Body of pancreas (tissue), 4 donors: Measurements from ENCODE around the gene UBE2V1. TPM values are rescaled to one million over a fixed set of nuclear protein-coding genes. Genes with fewer than 3 reads are reported as not detected.
A peak's percentile ranks its signal among the peaks of the same experiment; 100 is the strongest.

Experiments used
- ATAC-seq: fragments of 150-250 bp; one replicate; pipeline ENCODE4 v1.9.1; 2016
- DNase-seq, 4 donors: peaks; one replicate each; pipeline ENCODE4 v3.0.0-alpha.2; 2019
- H3K27ac ChIP-seq, 4 donors: fragments of 200-600 bp; sonication (generic); 1 replicate in 3 of 4; 2 replicates in 1 of 4; pipeline versions ENCODE4 v1.5.1 to v1.6.1; 2016 to 2019; ENCODE audit warnings: mild to moderate bottlenecking in 1 of 4, mixed read lengths in 1 of 4, moderate library complexity in 1 of 4
- H3K27me3 ChIP-seq, 2 donors: fragments of 200-600 bp; sonication (generic); one replicate each; pipeline ENCODE4 v1.6.0; 2016; ENCODE audit warnings: mild to moderate bottlenecking in 1 of 2
- H3K36me3 ChIP-seq, 2 donors: fragments of 200-600 bp; sonication (generic); replicated peaks in 1 of 2; 2 replicates each; pipeline ENCODE4 v1.5.1; 2016; ENCODE audit warnings: low read depth in 2 of 2; ENCODE audit not compliant: insufficient read depth in 1 of 2
- H3K4me1 ChIP-seq: fragments of 200-600 bp; sonication (generic); one replicate; pipeline ENCODE4 v1.6.0; 2016
- H3K4me3 ChIP-seq, 2 donors: fragments of 200-600 bp; sonication (generic); 1 replicate in 1 of 2; 2 replicates in 1 of 2; pipeline ENCODE4 v1.5.1; 2016 to 2019
- H3K9me3 ChIP-seq, 3 donors: fragments of 200-600 bp; sonication (generic); 1 replicate in 2 of 3; 2 replicates in 1 of 3; pipeline ENCODE4 v1.5.1; 2016
- CTCF ChIP-seq, 7 experiments: fragments of 450-650 bp in 4 of 7; fragments of 200-600 bp in 3 of 7; sonication (generic) in 3 of 7; IDR thresholded peaks; one replicate each; pipeline ENCODE4 v1.5.1; 2016 to 2019; ENCODE audit warnings: antibody characterized with exemption in 7 of 7
- POLR2A ChIP-seq, 3 donors: fragments of 450-650 bp; IDR thresholded peaks; one replicate each; pipeline ENCODE4 v1.6.1; 2016; ENCODE audit warnings: antibody characterized with exemption in 3 of 3, mild to moderate bottlenecking in 2 of 3
- WGBS, 2 donors: methylation state at CpG; one replicate each; pipeline ENCODE4 v1.1.5; 2017; 5-methylcytosine and 5-hydroxymethylcytosine counted together
- intact Hi-C: fragments of 100-400 bp; cut with DNase I; formaldehyde crosslinking; loops from one replicate; pipeline ENCODE4 v1.15.1; 2023
- total RNA-seq, 2 donors: library from RNA; depleted of rRNA; stranded (reverse); fragments of >200 nt; gene quantifications; one replicate each; pipeline ENCODE4 v1.1.0, GENCODE V29; 2016

Gene UBE2V1
- total RNA-seq, 2 donors from 2014 or later, result 42.0 to 43.8 TPM

GRCh38 chr20:50126662-50127061, 13.7 kb upstream of the UBE2V1 start:
- ATAC-seq (peak; percentile 94), DNase-seq (peak; percentile 78 to 90 (median 86))
- Histone ChIP-seq H3K4me3 (no peak overlapping the region), H3K36me3 (peaks cover 6 to 11% of the 10 kb centered on the region in 2 donors), H3K4me1 (peaks cover 14% of the 10 kb centered on the region), H3K9me3 (no peaks in the 10 kb centered on the region), H3K27me3 (no peaks in the 10 kb centered on the region), H3K27ac (peak overlapping the region in 3 of 4 donors; percentile 63 to 74 (median 66))
- TF ChIP-seq POLR2A (IDR thresholded peaks at IDR 0.05) (peak in 1 of 3 donors; percentile 5), CTCF (IDR thresholded peaks at IDR 0.05) (no peak)
- intact Hi-C loops, result no loop called here
- WGBS, 2 donors, result 35 to 46% methylated on average over 4 of the region's 4 CpGs

GRCh38 chr20:50125279-50125678, 12.3 kb upstream of the UBE2V1 start:
- Histone ChIP-seq H3K4me3 (no peak overlapping the region), H3K9me3 (no peaks in the 10 kb centered on the region), H3K4me1 (peaks cover 22% of the 10 kb centered on the region), H3K27ac (no peak overlapping the region), H3K27me3 (no peaks in the 10 kb centered on the region), H3K36me3 (peaks cover 6 to 11% of the 10 kb centered on the region in 2 donors)
- ATAC-seq, result no peak
- WGBS, 2 donors, result 96 to 98% methylated on average over 3 of the region's 3 CpGs
- TF ChIP-seq CTCF (IDR thresholded peaks at IDR 0.05), result no peak
- TF ChIP-seq POLR2A (IDR thresholded peaks at IDR 0.05), result no peak
- DNase-seq, result no peak
- intact Hi-C loops, result no loop called here

GRCh38 chr20:50124496-50124895, 11.5 kb upstream of the UBE2V1 start:
- Histone ChIP-seq H3K9me3 (no peaks in the 10 kb centered on the region), H3K27ac (no peak overlapping the region), H3K27me3 (no peaks in the 10 kb centered on the region), H3K4me1 (peaks cover 22% of the 10 kb centered on the region), H3K36me3 (peaks cover 6 to 11% of the 10 kb centered on the region in 2 donors), H3K4me3 (no peak overlapping the region)
- TF ChIP-seq CTCF (IDR thresholded peaks at IDR 0.05) (no peak), POLR2A (IDR thresholded peaks at IDR 0.05) (no peak)
- ATAC-seq, result no peak
- DNase-seq, result no peak
- intact Hi-C loops, result no loop called here
- 86 to 87% methylated on average over 6 to 9 of the region's 9 CpGs for WGBS, 2 donors

- TF ChIP-seq POLR2A (IDR thresholded peaks at IDR 0.05) (no peak), CTCF (IDR thresholded peaks at IDR 0.05) (no peak)
- Histone ChIP-seq H3K9me3 (no peaks in the 10 kb centered on the region), H3K36me3 (peaks cover 6 to 11% of the 10 kb centered on the region in 2 donors)
Measured at GRCh38 chr20:50123418-50123817, 10.5 kb upstream of the UBE2V1 start.

GRCh38 chr20:50122763-50123162, 9.8 kb upstream of the UBE2V1 start:
- intact Hi-C loops, result no loop called here
- no peaks in the 10 kb centered on the region for H3K27me3 ChIP-seq
- ATAC-seq (no peak), DNase-seq (no peak)
- no peak for TF ChIP-seq CTCF (IDR thresholded peaks at IDR 0.05)
- no peak for TF ChIP-seq POLR2A (IDR thresholded peaks at IDR 0.05)
- H3K4me3 ChIP-seq, result no peak overlapping the region
- H3K9me3 ChIP-seq, result no peaks in the 10 kb centered on the region
- H3K36me3 ChIP-seq, result peaks cover 4 to 8% of the 10 kb centered on the region in 2 donors
- WGBS, 2 donors, result 79 to 85% methylated on average over 4 of the region's 4 CpGs
- H3K4me1 ChIP-seq, result peaks cover 22% of the 10 kb centered on the region
- no peak overlapping the region for H3K27ac ChIP-seq

More at GRCh38 chr20:50123418-50123817, 10.5 kb upstream of the UBE2V1 start:
- H3K4me1 ChIP-seq, result peaks cover 22% of the 10 kb centered on the region
- intact Hi-C loops, result no loop called here
- no peak overlapping the region for H3K27ac ChIP-seq
- DNase-seq (no peak), ATAC-seq (no peak)
- no peaks in the 10 kb centered on the region for H3K27me3 ChIP-seq
- no peak overlapping the region for H3K4me3 ChIP-seq
- 94% methylated on average over 7 of the region's 7 CpGs for WGBS, 2 donors
